Urinary bladder (tissue), 4 donors: Measurements from ENCODE around the gene CCDC27. TPM values are rescaled to one million over a fixed set of nuclear protein-coding genes. Genes with fewer than 3 reads are reported as not detected.

Experiments used
- DNase-seq: peaks from one replicate; pipeline ENCODE4 v3.0.0-alpha.2; 2015; ENCODE audit errors: extremely low spot score
- H3K27ac ChIP-seq: one replicate; pipeline ENCODE4 v1.5.1; 2013; ENCODE audit warnings: low read depth, mild to moderate bottlenecking, moderate library complexity
- H3K36me3 ChIP-seq: one replicate; pipeline ENCODE4 v1.6.1; 2013; ENCODE audit warnings: mild to moderate bottlenecking, moderate library complexity; ENCODE audit not compliant: insufficient read depth
- H3K4me1 ChIP-seq: one replicate; pipeline ENCODE4 v1.6.1; 2013; ENCODE audit warnings: mild to moderate bottlenecking, moderate library complexity; ENCODE audit not compliant: insufficient read depth
- H3K4me3 ChIP-seq: one replicate; pipeline ENCODE4 v1.5.1; 2013; ENCODE audit warnings: low read depth, low read length
- WGBS: extraction: QIAGEN DNeasy Blood & Tissue Kit; methylation state at CpG from one replicate; pipeline ENCODE4 v1.1.7; 2013; 5-methylcytosine and 5-hydroxymethylcytosine counted together
- polyA plus RNA-seq: library from polyadenylated mRNA; stranded (reverse); fragments of 200-250 nt; gene quantifications from one replicate; pipeline ENCODE4 v1.2.3, GENCODE V29; 2013
- total RNA-seq: library from RNA; depleted of rRNA; stranded (reverse); fragments of >200 nt; gene quantifications from one replicate; pipeline ENCODE4 v1.2.3, GENCODE V29; 2014
- donor health status: healthy with polysubstance abuse.
- donor health status: healthy.

Gene CCDC27
- total and polyA plus RNA-seq, 2 donors: not detected

- 50% methylated on average over 37 of the region's 37 CpGs for WGBS
- DNase-seq: no peak
- Histone ChIP-seq H3K36me3 (no peaks in the 10 kb centered on the region), H3K4me3 (no peak overlapping the region), H3K27ac (no peak overlapping the region), H3K4me1 (no peaks in the 10 kb centered on the region)
Observed at GRCh38 chr1:3727042-3727824, 25.0 kb upstream of the CCDC27 start.

DNA sequence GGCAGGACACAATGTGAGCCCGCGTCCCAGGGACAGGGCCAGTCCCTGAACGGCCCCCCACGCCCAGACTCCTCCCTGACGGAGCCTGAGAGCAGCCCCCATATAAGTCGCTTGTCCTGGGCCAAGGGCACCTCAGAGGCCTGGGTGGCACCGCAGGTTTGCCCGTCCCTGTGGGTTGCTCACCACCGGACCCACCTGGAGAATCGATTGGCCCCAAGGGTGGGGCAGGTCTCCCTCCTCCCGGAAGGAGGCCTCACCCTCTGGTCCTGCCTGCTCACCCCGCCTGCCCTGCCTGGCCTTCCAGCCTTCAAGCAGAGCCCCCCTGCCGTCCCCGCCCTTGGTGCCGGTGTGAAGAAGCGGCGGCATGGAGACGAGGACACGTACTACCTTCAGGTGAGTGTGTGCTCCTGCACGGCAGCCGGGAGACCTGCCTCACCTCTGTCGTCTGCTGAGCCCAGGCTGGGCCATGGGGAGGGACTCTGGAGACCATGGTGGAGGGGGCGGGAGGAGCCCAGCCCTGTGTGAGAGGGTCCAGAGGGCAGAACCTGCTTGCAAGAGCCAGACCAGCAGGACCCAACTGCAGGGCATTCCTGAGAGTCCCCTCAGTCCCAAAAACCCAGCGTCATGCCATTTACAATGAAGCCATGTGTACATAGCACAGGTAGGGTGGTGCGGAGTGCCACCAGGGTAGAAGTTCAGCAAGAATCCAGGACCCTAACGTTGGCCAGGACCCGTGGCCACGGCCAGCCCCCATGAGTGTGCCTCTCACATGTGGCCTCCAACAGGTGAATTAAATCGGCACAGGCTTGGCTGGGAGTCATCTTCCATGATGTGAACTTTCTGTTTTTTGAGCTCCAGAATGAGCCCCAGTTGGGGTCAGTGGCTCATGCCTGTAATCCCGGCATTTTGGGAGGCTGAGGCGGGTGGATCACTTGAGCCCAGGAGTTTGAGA, 24.1 kb upstream of the CCDC27 start:
- Histone ChIP-seq H3K4me3 (no peak overlapping the region), H3K27ac (no peak overlapping the region), H3K4me1 (no peaks in the 10 kb centered on the region), H3K36me3 (no peaks in the 10 kb centered on the region)
- 86% methylated on average over 31 of the region's 31 CpGs for WGBS
- no peak for DNase-seq

DNA sequence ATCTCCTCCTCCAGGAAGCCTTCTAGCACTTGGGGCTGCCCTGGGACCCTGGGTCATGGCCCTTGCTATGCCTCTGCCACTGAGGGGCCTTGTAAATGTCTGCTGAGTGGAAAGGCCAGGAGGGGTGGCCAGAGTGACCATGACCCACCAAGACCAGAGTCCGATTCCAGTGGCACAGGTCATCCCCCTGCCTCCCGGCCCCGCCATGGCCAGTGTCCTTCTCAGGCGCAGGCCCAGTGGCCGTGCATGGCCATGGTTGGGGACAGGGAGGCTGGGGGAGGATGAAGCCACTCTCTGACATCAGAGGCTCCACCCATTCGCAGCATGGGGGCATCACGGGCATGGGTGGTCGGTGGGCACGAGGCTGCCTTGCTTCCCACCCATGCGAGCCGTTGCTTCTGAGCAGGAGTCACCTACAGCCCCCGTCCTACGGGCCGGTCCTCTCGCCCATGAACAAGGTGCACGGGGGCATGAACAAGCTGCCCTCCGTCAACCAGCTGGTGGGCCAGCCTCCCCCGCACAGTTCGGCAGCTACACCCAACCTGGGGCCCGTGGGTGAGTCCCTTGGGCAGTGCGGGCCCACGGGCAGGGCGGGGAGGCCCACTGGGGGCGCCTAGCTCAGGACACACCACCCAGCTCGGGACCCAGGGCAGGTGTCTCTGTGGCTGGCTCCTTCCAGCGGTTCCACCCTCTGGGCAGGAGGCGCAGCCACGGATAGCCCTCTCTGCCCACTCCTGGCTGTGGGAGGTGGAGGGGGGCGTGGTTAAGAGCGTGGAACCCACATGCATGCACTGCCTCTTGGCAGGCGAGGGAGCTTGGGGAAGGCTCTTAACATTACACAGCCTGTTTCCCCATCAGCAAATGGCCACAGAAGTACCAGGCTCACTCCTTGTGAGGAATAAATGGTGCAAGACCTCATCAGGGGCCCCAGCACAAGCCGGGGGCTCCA, 22.4 kb upstream of the CCDC27 start:
- DNase-seq: no peak
- WGBS: 78% methylated on average over 32 of the region's 32 CpGs
- H3K4me1 ChIP-seq: no peaks in the 10 kb centered on the region
- H3K36me3 ChIP-seq: no peaks in the 10 kb centered on the region
- no peak overlapping the region for H3K27ac ChIP-seq
- no peak overlapping the region for H3K4me3 ChIP-seq

- H3K4me3 ChIP-seq: no peak overlapping the region
- H3K4me1 ChIP-seq: no peaks in the 10 kb centered on the region
- no peak for DNase-seq
- 81% methylated on average over 25 of the region's 25 CpGs for WGBS
- H3K36me3 ChIP-seq: no peaks in the 10 kb centered on the region
- no peak overlapping the region for H3K27ac ChIP-seq
Observed at GRCh38 chr1:3730543-3731247, 21.6 kb upstream of the CCDC27 start.

- H3K4me1 ChIP-seq: no peaks in the 10 kb centered on the region
- 54% methylated on average over 25 of the region's 25 CpGs for WGBS
Observed at GRCh38 chr1:3731583-3732433, 20.4 kb upstream of the CCDC27 start.

DNA sequence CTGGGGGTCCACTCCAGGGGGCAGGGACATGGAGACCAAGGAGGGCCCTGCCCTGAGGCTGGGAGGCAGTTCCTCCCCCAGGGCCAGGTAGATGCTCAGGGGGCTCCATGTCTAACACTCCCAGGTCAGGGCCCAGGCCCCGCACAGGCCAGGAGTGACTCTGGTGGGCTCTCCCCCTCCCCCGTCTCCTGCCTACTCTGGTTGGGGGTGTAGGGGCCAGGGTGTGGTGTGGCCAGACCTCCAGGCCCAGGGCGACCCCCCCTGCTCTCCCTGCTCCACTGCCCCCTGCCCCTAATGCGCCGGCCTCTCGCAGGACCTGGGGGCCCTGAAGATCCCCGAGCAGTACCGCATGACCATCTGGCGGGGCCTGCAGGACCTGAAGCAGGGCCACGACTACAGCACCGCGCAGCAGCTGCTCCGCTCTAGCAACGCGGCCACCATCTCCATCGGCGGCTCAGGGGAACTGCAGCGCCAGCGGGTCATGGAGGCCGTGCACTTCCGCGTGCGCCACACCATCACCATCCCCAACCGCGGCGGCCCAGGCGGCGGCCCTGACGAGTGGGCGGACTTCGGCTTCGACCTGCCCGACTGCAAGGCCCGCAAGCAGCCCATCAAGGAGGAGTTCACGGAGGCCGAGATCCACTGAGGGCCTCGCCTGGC, 19.7 kb upstream of the CCDC27 start:
- no peak overlapping the region for H3K4me3 ChIP-seq
- H3K27ac ChIP-seq: no peak overlapping the region
- WGBS: 23% methylated on average over 37 of the region's 37 CpGs
- H3K36me3 ChIP-seq: peaks cover 3% of the 10 kb centered on the region
- H3K4me1 ChIP-seq: no peaks in the 10 kb centered on the region
- no peak for DNase-seq

More at GRCh38 chr1:3731583-3732433, 20.4 kb upstream of the CCDC27 start:
- Histone ChIP-seq H3K27ac (no peak overlapping the region), H3K36me3 (peaks cover 3% of the 10 kb centered on the region), H3K4me3 (no peak overlapping the region)
- DNase-seq: no peak

DNA sequence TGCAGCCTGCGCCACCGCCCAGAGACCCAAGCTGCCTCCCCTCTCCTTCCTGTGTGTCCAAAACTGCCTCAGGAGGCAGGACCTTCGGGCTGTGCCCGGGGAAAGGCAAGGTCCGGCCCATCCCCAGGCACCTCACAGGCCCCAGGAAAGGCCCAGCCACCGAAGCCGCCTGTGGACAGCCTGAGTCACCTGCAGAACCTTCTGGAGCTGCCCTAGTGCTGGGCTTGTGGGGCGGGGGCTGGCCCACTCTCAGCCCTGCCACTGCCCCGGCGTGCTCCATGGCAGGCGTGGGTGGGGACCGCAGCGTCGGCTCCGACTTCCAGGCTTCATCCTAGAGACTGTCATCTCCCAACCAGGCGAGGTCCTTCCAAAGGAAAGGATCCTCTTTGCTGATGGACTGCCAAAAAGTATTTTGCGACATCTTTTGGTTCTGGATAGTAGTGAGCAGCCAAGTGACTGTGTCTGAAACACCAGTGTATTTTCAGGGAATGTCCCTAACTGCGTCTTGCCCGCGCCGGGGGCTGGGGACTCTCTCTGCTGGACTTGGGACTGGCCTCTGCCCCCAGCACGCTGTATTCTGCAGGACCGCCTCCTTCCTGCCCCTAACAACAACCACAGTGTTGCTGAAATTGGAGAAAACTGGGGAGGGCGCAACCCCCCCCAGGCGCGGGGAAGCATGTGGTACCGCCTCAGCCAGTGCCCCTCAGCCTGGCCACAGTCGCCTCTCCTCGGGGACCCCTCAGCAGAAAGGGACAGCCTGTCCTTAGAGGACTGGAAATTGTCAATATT, 19.0 kb upstream of the CCDC27 start:
- WGBS: 70% methylated on average over 29 of the region's 29 CpGs
- H3K27ac ChIP-seq: no peak overlapping the region
- H3K4me1 ChIP-seq: no peaks in the 10 kb centered on the region
- no peak overlapping the region for H3K4me3 ChIP-seq
- no peak for DNase-seq
- H3K36me3 ChIP-seq: peaks cover 3% of the 10 kb centered on the region

DNA sequence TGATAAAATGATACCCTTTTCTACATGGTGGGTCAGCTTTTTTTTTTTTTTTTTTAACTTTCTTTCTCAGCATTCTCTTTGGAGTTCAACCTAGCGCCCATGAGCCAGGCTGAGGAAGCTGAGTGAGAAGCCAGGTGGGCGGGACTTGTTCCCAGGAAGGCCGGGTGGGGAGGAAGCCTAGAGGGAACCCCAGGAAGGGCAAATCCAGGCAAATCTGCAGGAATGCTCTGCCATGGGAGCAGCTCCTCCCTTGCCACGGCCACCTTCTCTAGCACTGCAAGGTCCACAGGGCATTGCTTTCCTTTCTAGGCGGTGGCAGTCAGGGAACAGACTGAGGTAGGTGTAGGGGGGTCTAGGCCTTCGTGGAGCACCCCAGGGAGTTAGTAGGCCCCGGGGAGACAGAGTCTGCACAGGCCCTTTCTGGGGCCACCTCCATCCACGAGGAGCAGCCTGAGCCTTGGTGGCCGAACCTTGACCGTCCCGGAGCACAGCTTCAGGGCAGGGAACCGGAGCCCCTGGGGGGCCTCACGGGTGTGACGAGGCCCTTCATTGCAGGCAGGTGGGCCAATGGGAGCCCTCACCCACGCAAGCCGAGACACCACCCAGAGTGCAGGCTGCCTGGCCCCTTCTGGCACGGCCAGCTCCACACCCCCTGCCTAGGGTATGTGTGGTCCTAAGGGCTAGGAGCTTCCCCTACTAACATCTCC, 18.2 kb upstream of the CCDC27 start:
- Histone ChIP-seq H3K36me3 (peaks cover 3% of the 10 kb centered on the region), H3K27ac (no peak overlapping the region), H3K4me1 (no peaks in the 10 kb centered on the region), H3K4me3 (no peak overlapping the region)
- no peak for DNase-seq
- WGBS: 82% methylated on average over 17 of the region's 17 CpGs

DNA sequence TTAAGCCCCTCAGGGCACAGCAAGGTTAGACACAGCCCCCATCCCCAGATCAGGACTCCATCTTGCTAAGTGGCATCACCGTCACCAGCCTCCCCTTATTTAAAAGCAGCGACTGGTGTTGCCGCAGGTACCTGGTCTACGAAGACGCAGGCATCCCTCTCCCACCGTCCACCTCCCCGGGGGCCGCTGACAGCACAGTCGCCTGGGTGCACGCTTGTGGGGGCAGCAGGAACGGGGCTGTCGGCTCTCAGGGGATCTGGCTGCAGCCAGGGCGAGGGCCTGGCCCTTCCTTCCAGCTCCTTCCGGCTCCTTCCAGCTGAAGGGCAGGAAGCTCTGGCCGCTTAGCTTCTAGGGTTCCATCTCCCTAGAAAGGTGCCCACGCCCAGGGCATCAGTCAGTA, 17.6 kb upstream of the CCDC27 start:
- DNase-seq: no peak
- no peak overlapping the region for H3K4me3 ChIP-seq
- no peaks in the 10 kb centered on the region for H3K4me1 ChIP-seq
- H3K36me3 ChIP-seq: peaks cover 3% of the 10 kb centered on the region
- 92% methylated on average over 16 of the region's 16 CpGs for WGBS
- no peak overlapping the region for H3K27ac ChIP-seq

GRCh38 chr1:3735027-3735681, 17.1 kb upstream of the CCDC27 start:
- H3K27ac ChIP-seq: no peak overlapping the region
- DNase-seq: no peak
- H3K36me3 ChIP-seq: peaks cover 3% of the 10 kb centered on the region
- no peak overlapping the region for H3K4me3 ChIP-seq
- no peaks in the 10 kb centered on the region for H3K4me1 ChIP-seq
- WGBS: 76% methylated on average over 12 of the region's 12 CpGs
